HG02571 (cell line): ENCODE data around the gene NOXRED1.

Source experiments
- ATAC-seq: cut with Tn5 transposase; IDR thresholded peaks from one replicate; pipeline ENCODE4 v1.9.1; 2021; ENCODE audit warnings: mild to moderate bottlenecking, moderate library complexity; ENCODE audit not compliant: unreplicated experiment

NOXRED1 gene

GRCh38 chr14:77409131-77409533, 14.2 kb downstream of the NOXRED1 start:
- no peak for ATAC-seq

GRCh38 chr14:77407158-77407557, 16.2 kb downstream of the NOXRED1 start:
- ATAC-seq = no peak

- no peak for ATAC-seq
These were observed 16.6 kb downstream of the NOXRED1 start for GRCh38 chr14:77406718-77407117.

GRCh38 chr14:77406086-77406485, 17.2 kb downstream of the NOXRED1 start:
- ATAC-seq = no peak

GRCh38 chr14:77403768-77404167, 19.6 kb downstream of the NOXRED1 start:
- ATAC-seq = no peak

- no peak for ATAC-seq
These were observed 23.1 kb downstream of the NOXRED1 start for GRCh38 chr14:77400216-77400615.

GRCh38 chr14:77390188-77390587, 33.1 kb downstream of the NOXRED1 start:
- no peak for ATAC-seq

- no peak for ATAC-seq
These were observed 44.6 kb downstream of the NOXRED1 start for GRCh38 chr14:77378701-77379100.

GRCh38 chr14:77377502-77377844, 45.9 kb downstream of the NOXRED1 start:
- ATAC-seq = no peak

- ATAC-seq = peak; percentile 86
These were observed 46.4 kb downstream of the NOXRED1 start, which contains the start of the genes SAMD15 and TMED8 for GRCh38 chr14:77376771-77377501. SAMD15 (plus strand) TSS chr14:77377379; CDS start chr14:77377419, 40 bp downstream. TMED8 (minus strand) TSS chr14:77377094; CDS start chr14:77377053, 41 bp downstream.

GRCh38 chr14:77375973-77376770, 47.2 kb downstream of the NOXRED1 start:
- peak; percentile 21 for ATAC-seq

GRCh38 chr14:77375164-77375950, 48.0 kb downstream of the NOXRED1 start:
- ATAC-seq = no peak

GRCh38 chr14:77372304-77372841, 51.0 kb downstream of the NOXRED1 start:
- ATAC-seq = peak; percentile 33

- no peak for ATAC-seq
These were observed 54.0 kb downstream of the NOXRED1 start for GRCh38 chr14:77369285-77369684.

GRCh38 chr14:77364146-77364545, 59.2 kb downstream of the NOXRED1 start:
- ATAC-seq = no peak

- no peak for ATAC-seq
These were observed 63.7 kb downstream of the NOXRED1 start for GRCh38 chr14:77359626-77360025.

GRCh38 chr14:77356899-77357298, 66.4 kb downstream of the NOXRED1 start:
- no peak for ATAC-seq

- no peak for ATAC-seq
These were observed 67.5 kb downstream of the NOXRED1 start for GRCh38 chr14:77355811-77356210.

- ATAC-seq = no peak
These were observed 69.7 kb downstream of the NOXRED1 start for GRCh38 chr14:77353469-77354141.

GRCh38 chr14:77347751-77348150, 75.6 kb downstream of the NOXRED1 start:
- no peak for ATAC-seq
